Muscle of leg (tissue), 11 donors: ENCODE results near the gene GRAP2. TPM values are rescaled to one million over a fixed set of nuclear protein-coding genes. Genes with fewer than 3 reads are reported as not detected.

Experiments
- DNase-seq: peaks from one replicate; pipeline ENCODE4 v3.0.0; 2013
- H3K27ac ChIP-seq: one replicate; pipeline ENCODE4 v1.5.1; 2013; ENCODE audit warnings: mild to moderate bottlenecking, low read length, control low read depth
- H3K27me3 ChIP-seq: one replicate; pipeline ENCODE4 v1.6.1; 2013; ENCODE audit warnings: low read length; ENCODE audit not compliant: control insufficient read depth, insufficient read depth
- H3K36me3 ChIP-seq: one replicate; pipeline ENCODE4 v1.6.1; 2013; ENCODE audit warnings: low read length; ENCODE audit not compliant: control insufficient read depth, insufficient read depth
- H3K4me1 ChIP-seq: one replicate; pipeline ENCODE4 v1.6.1; 2013; ENCODE audit warnings: low read length; ENCODE audit not compliant: control insufficient read depth, insufficient read depth
- H3K4me3 ChIP-seq: one replicate; pipeline ENCODE4 v1.5.1; 2013; ENCODE audit warnings: low read length, control low read depth
- H3K9me3 ChIP-seq: replicated peaks from 2 replicates; pipeline ENCODE4 v1.6.1; 2013; ENCODE audit warnings: low read depth, low read length; ENCODE audit not compliant: control insufficient read depth
- WGBS: methylation state at CpG from one replicate; pipeline ENCODE4 v1.1.5; 2013; ENCODE audit warnings: missing lambda C conversion rate; ENCODE audit not compliant: insufficient coverage; 5-methylcytosine and 5-hydroxymethylcytosine counted together
- polyA plus RNA-seq, 8 donors: library from polyadenylated mRNA; unstranded; fragments of 120-200 nt; gene quantifications; one replicate each; pipeline versions ENCODE4 v1.2.1 to v1.2.3, GENCODE V29; 2013; ENCODE audit warnings: inconsistent platforms in 1 of 8, low replicate concordance in 1 of 8; ENCODE audit not compliant: insufficient read length in 8 of 8, insufficient read depth in 1 of 8
- total RNA-seq: library from RNA; stranded (reverse); fragments of 120-200 nt; gene quantifications from one replicate; pipeline ENCODE4 v1.2.4, GENCODE V29; 2013

GRAP2 gene
- total and polyA plus RNA-seq, 9 donors = 0.40 to 0.80 (median 0.68) TPM

DNA sequence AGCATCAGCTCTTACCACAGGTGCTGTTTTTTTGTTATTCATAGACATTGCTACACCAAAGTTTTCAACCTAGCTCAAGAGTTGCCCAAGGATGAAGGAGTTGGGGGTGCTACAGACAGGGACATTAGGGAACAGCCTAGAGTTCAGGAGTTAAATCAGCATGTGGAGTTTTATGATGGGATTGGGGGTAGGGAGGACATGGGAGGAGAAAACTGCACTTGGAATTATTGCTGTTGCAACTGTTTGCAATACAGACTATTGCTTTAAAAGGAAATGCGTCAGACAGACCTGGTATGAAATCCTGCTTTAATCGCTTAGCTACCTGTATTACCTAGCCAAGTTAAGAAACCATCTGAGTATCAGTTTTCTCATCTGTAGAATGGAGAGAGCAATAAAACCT is 65.6 kb downstream of the GRAP2 start:
- no peaks in the 10 kb centered on the region for H3K4me1 ChIP-seq
- H3K27ac ChIP-seq = no peak overlapping the region
- no peak for DNase-seq
- H3K9me3 ChIP-seq = no peaks in the 10 kb centered on the region
- no peaks in the 10 kb centered on the region for H3K36me3 ChIP-seq
- H3K4me3 ChIP-seq = no peak overlapping the region
- WGBS = no CpG with 5 or more reads among the region's 2 CpGs
- peaks cover 16% of the 10 kb centered on the region for H3K27me3 ChIP-seq

DNA sequence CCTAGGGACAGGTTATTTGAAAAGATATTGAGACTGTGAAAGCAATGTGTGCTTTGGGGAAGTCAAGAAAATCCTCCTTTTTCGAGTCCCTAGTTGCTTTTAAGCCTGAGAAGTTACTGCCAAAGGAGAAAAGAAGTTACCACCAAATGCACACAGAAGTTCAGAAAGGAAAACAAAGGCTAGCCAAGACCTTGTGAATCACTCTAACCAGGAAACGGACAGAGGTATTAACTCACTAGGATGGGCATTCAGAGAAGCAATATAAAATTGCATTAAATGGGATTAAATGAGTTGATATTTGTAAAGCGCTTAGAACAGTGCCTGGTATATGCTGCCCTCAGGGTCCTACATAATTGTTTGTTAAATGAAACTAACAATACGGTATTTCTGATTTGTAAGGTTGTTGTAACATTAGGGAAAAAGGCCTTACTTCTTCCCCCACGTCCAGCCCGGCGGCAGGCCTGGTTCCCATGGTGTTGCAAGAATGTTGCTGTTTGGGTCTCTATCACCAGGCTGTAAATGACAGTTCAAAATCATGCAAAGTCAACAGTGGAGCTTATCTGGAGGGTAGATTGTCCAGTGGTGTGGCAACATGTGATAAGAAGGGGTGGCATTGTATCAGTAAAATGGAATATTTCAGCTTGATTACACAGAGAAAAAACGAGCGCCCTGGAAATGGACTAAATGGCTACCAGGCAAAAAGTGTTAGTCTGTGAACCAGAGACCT is 66.4 kb downstream of the GRAP2 start:
- 93% methylated on average over 3 of the region's 9 CpGs for WGBS
- Histone ChIP-seq H3K27me3 (peaks cover 22% of the 10 kb centered on the region), H3K9me3 (no peaks in the 10 kb centered on the region), H3K4me3 (no peak overlapping the region), H3K27ac (no peak overlapping the region), H3K36me3 (no peaks in the 10 kb centered on the region), H3K4me1 (no peaks in the 10 kb centered on the region)
- no peak for DNase-seq

GRCh38 chr22:39967996-39968972 is 67.4 kb downstream of the GRAP2 start:
- no peak for DNase-seq
- Histone ChIP-seq H3K9me3 (no peaks in the 10 kb centered on the region), H3K36me3 (no peaks in the 10 kb centered on the region), H3K27ac (no peak overlapping the region), H3K4me1 (no peaks in the 10 kb centered on the region), H3K4me3 (no peak overlapping the region), H3K27me3 (peaks cover 29% of the 10 kb centered on the region)
- WGBS = 35% methylated on average over 15 of the region's 20 CpGs

DNA sequence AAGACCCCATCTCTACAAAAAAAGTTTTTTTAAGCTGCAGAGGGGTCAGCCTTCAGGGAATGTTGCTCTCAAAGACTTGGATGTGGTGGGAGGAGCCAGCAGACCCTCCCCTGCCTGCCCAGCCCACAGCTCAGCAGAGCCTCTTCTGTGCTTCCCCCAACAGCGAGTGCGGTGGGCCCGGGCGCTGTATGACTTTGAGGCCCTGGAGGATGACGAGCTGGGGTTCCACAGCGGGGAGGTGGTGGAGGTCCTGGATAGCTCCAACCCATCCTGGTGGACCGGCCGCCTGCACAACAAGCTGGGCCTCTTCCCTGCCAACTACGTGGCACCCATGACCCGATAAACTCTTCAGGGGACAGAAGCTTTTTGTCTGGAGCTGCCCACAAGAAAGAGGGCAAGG is 69.9 kb downstream of the GRAP2 start:
- Histone ChIP-seq H3K9me3 (no peaks in the 10 kb centered on the region), H3K4me3 (no peak overlapping the region), H3K27ac (no peak overlapping the region), H3K27me3 (peaks cover 37% of the 10 kb centered on the region), H3K4me1 (no peaks in the 10 kb centered on the region), H3K36me3 (no peaks in the 10 kb centered on the region)
- WGBS = 91% methylated on average over 9 of the region's 10 CpGs
- DNase-seq = no peak

DNA sequence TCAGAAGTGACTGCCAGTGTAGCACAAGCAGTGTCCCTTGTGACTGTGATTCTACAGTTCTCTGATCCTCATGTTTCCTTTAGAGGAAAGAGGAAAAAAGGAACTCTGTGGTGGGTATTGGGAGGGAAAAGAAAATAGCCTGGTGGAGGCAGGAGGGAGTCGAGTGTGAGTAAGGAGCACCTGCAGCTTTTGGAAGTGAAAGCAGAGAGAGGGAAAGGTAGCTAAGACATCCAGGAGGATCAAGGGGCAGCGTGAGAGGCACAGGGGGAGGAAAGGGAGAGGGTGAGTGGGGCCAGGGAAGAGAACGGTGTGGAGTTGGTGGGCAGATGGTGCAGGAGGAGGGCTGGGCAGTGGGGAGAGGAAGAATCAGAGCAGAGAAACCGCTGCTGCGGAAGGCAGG is 71.8 kb downstream of the GRAP2 start:
- no peak for DNase-seq
- no peak overlapping the region for H3K27ac ChIP-seq
- no peaks in the 10 kb centered on the region for H3K36me3 ChIP-seq
- no peaks in the 10 kb centered on the region for H3K9me3 ChIP-seq
- H3K4me1 ChIP-seq = no peaks in the 10 kb centered on the region
- WGBS = 35% methylated on average over 5 of the region's 5 CpGs
- no peak overlapping the region for H3K4me3 ChIP-seq
- H3K27me3 ChIP-seq = peaks cover 43% of the 10 kb centered on the region

- H3K27me3 ChIP-seq = peaks cover 38% of the 10 kb centered on the region
- H3K27ac ChIP-seq = no peak overlapping the region
- no peak for DNase-seq
- H3K4me1 ChIP-seq = no peaks in the 10 kb centered on the region
- no peaks in the 10 kb centered on the region for H3K9me3 ChIP-seq
- 84% methylated on average over 4 of the region's 5 CpGs for WGBS
- H3K4me3 ChIP-seq = no peak overlapping the region
- H3K36me3 ChIP-seq = no peaks in the 10 kb centered on the region
These were observed 72.8 kb downstream of the GRAP2 start for GRCh38 chr22:39973656-39974055.

DNA sequence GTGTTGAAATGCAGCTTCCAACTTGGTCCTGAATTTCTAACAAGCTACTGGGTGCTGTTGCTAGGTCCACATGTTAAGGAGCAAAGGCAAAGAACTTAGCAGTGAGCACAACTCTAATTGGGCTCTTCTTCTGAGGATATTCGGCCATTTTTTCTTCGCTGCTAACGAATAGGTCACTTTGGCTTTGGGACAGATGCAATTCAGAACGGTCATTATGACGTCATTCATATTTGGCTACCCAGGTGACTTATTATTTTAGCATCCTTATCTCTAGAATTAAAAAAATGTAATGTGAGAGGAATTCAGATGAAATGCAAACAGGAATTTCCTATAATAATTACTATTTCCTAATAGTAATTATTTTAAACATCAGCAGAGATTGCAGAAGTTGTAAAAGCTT is 73.2 kb downstream of the GRAP2 start:
- Histone ChIP-seq H3K9me3 (no peaks in the 10 kb centered on the region), H3K27ac (no peak overlapping the region), H3K4me1 (no peaks in the 10 kb centered on the region), H3K27me3 (peaks cover 38% of the 10 kb centered on the region), H3K36me3 (no peaks in the 10 kb centered on the region), H3K4me3 (no peak overlapping the region)
- no CpG with 5 or more reads among the region's 5 CpGs for WGBS
- DNase-seq = no peak

DNA sequence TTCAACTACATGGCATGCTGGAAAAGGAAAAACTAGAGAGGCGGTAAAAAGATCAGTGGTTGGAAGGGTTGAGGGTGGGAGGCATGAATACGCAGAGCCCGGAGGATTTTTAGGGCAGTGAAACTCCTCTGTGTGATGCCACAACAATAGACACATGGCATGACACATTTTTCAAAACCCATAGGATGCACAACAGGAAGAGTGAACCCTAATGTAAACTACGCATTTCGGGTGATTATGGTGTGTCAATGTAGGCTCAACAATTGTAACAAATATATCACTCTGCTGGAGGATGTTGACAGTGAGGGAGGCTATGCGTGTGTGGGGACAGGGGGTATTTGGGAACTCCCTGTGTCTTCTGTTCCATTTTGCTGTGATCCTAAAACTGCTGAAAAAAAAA is 78.2 kb downstream of the GRAP2 start:
- Histone ChIP-seq H3K27me3 (peaks cover 15% of the 10 kb centered on the region), H3K4me1 (no peaks in the 10 kb centered on the region)

DNA sequence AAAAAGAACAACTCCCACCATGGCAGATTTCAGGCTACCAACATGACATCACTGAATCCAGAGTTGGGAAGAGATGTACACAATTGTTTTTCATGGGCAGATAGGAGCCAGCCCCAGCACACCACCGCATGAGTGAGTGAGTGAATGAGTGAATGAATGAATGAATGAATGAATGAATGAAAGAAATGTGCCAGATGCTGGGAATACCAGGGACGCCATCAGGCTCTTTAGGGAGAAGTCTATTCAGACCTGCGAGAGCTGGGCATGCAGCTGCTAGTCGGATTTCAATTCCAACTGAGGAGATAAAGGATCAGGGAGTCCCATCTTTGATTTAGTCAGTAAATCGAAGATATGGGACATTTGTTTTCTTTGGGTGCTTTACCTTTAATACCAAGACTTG is 78.6 kb downstream of the GRAP2 start:
- Histone ChIP-seq H3K27me3 (peaks cover 13% of the 10 kb centered on the region), H3K4me1 (no peaks in the 10 kb centered on the region), H3K27ac (no peak overlapping the region), H3K9me3 (no peaks in the 10 kb centered on the region), H3K36me3 (no peaks in the 10 kb centered on the region), H3K4me3 (no peak overlapping the region)
- no peak for DNase-seq
- 98% methylated on average over 4 of the region's 5 CpGs for WGBS

More for the DNA sequence above, 78.2 kb downstream of the GRAP2 start:
- WGBS = 0% methylated on average over 1 of the region's 6 CpGs
- DNase-seq = no peak
- Histone ChIP-seq H3K4me3 (no peak overlapping the region), H3K36me3 (no peaks in the 10 kb centered on the region), H3K9me3 (no peaks in the 10 kb centered on the region), H3K27ac (no peak overlapping the region)

- Histone ChIP-seq H3K36me3 (no peaks in the 10 kb centered on the region), H3K27me3 (peaks cover 17% of the 10 kb centered on the region), H3K27ac (no peak overlapping the region), H3K9me3 (no peaks in the 10 kb centered on the region), H3K4me3 (no peak overlapping the region), H3K4me1 (no peaks in the 10 kb centered on the region)
- WGBS = 50% methylated on average over 2 of the region's 6 CpGs
- no peak for DNase-seq
These were observed 79.7 kb downstream of the GRAP2 start for GRCh38 chr22:39980596-39980995.
